Activated CD4-positive, alpha-beta T cell treated with anti-CD3 and anti-CD28 coated beads, Interleukin-2, amount 50 U/mL, for 48 hours (primary cell): Measurements from ENCODE around the gene KIRREL1.

Experiments used
- DNase-seq, 2 experiments: peaks; one replicate each; pipeline ENCODE4 v3.0.0-alpha.2; 2020

Gene KIRREL1

DNA sequence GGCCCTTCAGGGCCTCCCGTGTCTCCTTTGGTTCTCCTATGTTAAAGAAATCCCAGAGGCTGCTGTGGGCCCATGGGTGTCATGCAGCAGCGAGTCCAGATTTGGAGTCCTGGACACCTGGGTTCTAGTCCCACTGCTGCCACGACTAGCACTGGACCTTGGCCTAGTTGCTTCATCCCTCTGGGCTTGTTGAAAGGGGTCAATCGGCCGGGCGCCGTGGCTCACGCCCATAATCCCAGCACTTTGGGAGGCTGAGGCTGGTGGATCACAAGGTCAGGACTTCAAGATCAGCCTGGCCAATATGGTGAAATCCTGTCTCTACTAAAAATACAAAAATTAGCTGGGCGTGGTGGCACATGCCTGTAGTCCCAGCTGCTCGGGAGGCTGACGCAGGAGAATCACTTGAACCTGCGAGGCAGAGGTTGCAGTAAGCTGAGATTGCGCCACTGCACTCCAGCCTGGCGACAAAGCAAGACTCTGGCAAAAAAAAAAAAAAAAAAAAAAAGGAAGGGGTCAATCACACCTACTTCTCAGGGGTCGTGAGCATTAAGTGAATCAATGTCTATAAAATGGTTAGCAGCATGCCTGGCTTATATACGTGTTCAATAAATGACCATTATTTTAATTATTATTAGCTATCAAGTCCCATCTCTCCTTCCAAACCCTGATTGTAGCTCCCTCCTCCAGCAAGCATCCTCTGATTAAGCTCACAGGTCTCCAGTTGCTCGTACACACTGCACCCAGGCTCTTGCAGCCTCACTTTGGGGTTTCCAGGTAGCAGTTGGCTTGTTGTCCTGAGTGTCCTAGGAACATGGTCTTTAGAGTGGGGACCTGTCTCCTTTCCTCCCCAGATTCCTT, 43.8 kb downstream of the KIRREL1 start:
- no peak for DNase-seq

DNA sequence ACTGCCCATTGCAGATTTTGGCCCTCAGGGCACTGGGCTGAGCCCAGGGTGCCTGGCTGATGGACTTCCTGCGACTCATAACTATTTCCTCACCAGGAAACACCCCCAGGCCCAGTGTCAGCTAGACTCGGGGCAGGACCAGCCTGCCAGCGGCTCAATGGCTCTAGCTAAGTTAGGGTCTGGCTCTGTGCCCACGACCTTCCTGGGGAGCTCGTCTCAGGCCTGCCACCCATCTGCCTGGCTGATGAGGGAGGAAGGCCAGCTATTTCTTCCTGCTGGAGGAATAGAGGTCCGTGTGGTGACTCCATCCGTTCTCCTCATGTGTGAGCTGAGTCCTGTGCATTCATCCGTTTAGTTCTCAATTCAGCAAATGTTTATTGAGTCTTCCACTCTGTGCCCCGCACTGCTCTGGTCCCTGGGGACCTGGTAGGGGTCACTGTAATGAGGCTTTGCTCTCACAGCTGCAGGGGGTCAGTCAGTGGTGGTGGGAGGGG, 44.5 kb downstream of the KIRREL1 start:
- no peak for DNase-seq

GRCh38 chr1:158038793-158039192, 45.3 kb downstream of the KIRREL1 start:
- no peak for DNase-seq

- no peak for DNase-seq
Observed at GRCh38 chr1:158039380-158039779, 45.9 kb downstream of the KIRREL1 start.

DNA sequence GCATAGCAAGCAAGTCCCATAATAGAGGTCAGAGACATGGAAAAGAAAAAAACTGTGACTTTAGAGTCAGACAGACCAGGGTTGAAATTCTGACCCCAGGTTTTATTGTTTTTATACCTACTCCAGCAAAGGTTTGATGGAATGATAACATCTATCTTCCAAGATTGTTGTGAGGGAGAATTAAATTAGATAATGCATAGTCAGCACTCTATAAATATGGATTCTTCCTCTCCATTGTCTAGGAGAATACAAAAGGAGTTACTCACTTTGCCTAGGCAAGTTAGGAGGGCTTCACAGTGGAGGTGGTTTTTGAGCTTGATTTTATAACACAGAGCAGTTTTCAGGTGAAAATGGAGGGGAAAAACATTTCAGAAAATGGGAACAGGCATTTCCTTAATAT, 46.9 kb downstream of the KIRREL1 start:
- no peak for DNase-seq

DNA sequence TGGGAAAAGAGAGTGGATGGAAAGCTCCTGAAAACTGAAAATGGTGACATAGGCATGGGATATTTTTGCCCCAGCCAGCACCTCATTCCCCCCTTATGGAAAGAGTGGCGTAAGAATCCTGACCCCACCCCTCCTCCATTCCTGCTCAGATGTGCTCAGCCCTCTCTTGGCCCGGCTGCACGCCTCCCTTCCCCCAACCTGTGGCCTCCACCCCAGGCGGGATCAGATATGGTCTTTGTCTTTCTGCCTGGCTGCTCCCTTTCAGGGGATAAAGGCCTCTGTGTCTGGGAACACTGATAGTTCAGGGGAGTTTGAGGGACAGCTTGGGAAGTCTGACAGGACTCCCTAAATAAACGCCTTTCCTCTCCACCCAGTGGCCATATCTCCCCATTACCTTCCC, 49.8 kb downstream of the KIRREL1 start:
- no peak for DNase-seq

- DNase-seq: no peak
Observed at GRCh38 chr1:158045639-158046038, 52.2 kb downstream of the KIRREL1 start.

DNA sequence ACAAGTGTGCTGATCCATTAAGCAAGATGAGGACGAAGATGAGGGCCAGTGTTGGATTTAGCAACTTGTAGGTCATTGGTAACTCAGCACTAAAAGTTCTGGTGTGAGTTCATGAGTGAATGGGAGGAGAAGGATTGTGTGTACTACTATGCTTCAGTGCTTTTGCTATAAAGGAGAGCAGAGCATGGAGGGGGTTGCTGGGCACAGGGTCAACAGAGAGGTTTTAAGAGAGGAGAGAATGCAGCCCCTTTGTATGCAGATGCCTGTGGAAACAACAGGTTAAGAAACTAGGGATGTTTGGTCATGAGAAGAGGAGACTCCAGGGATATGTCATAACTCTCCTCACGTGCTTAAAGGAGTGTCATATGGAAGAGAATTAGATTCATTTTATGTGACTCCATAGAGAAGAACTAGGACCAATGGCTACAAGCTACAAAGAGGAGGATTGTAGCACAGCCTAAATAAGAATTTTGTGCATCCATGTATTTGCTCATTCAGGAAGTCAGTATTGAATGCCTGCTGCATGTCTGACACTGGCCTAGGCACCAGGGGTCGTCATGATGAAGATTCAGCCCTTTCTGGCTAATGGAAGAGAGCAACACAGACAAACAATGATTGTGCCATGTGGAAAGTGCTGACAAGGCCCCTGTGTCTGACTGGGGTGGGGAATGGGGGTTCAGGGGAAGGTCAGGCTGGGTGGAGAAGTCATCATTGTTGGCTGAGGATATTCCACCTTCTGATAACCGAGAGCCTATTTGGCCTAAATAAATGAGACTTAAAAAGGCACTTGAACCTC, 53.5 kb downstream of the KIRREL1 start:
- no peak for DNase-seq

DNA sequence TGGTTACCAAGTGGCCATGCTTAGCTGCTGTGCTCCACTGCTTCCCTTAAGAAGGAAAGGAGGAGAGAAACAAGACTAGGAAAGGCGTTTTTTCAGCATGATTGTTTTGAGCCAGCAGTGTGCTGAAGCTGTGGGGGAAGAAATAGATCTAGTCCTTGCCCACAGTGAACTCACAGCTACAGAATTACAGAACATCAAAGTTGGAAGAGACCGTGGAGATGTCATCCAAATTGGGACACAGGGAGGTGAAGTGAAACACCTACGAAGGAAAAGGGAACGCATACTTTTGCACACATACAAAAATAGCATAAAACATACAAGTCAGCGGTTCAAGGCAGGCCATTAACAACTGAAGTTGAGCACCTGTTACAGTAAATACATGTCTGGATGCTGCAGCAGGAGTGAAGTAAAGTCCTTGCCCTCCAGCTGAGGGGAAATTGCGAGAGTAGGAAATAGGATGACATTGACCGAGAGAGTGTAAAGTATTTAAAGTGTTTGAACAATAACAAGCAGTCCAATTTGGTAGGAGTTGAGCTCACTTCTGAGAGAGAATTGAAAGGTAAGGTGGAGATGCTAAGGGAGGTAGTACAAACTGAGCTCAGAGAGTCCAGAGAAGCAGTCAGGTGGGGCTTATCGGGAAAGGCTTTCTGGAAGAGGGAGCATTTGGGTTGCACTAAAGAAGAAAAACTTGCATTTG, 55.1 kb downstream of the KIRREL1 start:
- no peak for DNase-seq

- no peak for DNase-seq
Observed at GRCh38 chr1:158049853-158050252, 56.4 kb downstream of the KIRREL1 start.

GRCh38 chr1:158053276-158053675, 59.8 kb downstream of the KIRREL1 start:
- DNase-seq: no peak

GRCh38 chr1:158054721-158055120, 61.3 kb downstream of the KIRREL1 start:
- DNase-seq: no peak

GRCh38 chr1:158055854-158056253, 62.4 kb downstream of the KIRREL1 start:
- no peak for DNase-seq

DNA sequence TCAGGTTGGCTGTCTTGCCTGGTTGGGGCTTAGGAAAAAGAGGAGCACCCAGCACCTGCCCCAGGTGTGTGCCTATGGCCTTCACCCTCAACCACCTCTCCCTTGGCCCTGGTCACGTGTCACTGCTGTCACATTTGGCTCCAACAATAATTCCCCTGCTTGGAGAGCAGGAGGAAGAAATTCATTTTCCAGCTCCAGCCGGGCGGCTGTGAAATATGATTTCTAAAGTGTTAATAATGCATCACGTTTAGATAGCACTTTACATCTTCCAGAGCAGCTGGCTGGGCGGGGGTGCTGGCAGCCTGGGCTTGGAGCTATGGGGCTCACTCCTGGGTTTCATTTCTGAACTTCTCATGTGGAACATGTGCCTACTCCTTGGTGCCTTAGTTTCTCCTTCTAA, 63.1 kb downstream of the KIRREL1 start:
- DNase-seq: no peak

- DNase-seq: no peak
Observed at GRCh38 chr1:158058237-158058985, 65.0 kb downstream of the KIRREL1 start.

- DNase-seq: no peak
Observed at GRCh38 chr1:158059984-158060383, 66.5 kb downstream of the KIRREL1 start.

GRCh38 chr1:158062174-158062573, 68.7 kb downstream of the KIRREL1 start:
- no peak for DNase-seq

DNA sequence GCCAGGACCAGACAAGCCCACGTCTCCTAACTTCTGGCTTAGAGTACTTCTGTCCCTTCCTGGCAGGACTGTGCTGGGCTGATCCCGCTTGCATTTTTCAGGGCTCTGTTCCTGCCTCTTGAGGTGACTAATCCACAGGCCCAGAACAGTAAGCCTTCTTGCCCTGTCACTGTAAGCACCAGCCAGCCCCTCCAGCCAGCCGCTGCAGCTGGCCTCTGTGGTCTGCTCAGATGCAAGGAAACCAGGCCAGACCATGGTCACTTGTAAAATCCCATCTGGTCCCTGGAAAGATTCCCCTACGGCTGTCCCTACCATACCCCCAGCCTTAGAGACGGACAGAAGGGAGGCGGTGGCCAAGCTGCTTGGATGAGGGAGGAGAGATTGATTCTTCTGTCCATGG, 74.2 kb downstream of the KIRREL1 start:
- no peak for DNase-seq

GRCh38 chr1:158068918-158069317, 75.5 kb downstream of the KIRREL1 start:
- no peak for DNase-seq

GRCh38 chr1:158071138-158071537, 77.7 kb downstream of the KIRREL1 start:
- no peak for DNase-seq

DNA sequence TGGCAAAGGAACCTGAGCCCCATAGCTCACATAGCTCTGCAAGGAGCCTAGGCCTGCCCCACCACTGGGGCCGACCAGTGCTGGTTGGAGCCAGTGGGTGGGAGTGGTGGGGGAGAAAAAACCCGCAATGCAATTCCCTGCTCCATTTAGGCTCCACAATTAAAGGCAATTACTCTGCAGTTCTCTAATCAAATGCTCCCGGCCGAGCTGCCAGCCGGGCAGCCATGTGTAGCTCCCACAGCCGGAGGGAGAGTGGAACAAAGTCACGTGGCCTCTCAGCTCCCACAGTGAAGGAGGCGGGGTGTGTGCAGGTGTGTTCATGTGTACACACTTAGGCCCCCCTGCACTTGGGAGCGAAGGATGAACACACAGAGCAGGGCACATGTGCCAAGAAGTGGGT, 81.6 kb downstream of the KIRREL1 start:
- DNase-seq: no peak

DNA sequence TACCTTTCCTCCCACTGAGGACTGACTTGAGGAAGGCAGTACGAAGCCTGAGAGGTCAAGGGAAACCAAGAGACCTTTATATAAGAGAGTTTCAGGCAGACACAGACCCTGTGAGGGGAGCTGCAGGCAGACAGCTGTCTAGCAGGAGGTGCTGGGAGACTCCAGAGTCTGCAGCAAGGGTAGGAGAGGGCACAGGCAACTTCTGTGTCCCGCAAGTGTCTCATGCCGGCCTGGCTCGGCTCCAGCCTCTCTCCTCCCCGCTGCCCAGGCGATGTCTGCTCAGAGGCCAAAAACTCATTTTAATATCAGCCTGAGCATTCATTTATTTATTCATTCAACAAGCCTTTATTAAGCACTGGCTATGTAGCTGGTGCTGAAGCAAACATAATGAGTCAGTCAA, 83.0 kb downstream of the KIRREL1 start:
- no peak for DNase-seq
